ENCODE measurements around the gene LRRN1. TPM values are rescaled to one million over a fixed set of nuclear protein-coding genes. Genes with fewer than 3 reads are reported as not detected.
"Not testable (repeated sequence)": the region's sequence is repeated elsewhere in the genome, so short reads cannot be mapped to it uniquely, and the experiment has no call there.

The LRRN1 gene
- total and polyA plus RNA-seq, 5 donors, result 0.05 to 0.15 (median 0.14) TPM; not detected in 1

DNA sequence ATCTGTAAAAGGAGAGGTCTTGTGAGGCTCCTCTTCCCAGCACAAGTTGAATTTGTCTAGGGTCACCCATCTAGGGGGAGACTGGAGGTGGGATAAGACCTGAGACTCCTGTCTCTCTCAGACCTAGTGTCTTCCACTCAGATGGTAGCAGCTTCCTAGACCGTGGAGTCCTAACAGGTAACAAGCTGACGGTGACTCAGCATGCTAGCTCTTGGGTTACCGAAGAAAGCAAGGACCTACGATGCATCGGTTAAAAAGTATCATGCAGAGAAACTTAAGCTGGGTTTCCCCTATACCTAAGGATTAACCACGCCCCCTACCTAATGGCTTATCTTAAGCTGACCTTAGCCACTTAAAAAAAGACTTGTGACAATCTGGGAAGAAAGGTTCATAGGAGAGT is 7.6 kb downstream of the LRRN1 start:
- WGBS, result 91% methylated on average over 6 of the region's 6 CpGs
- Histone ChIP-seq H3K9me3 (ENCODE audit: control insufficient read depth, low read length) (no peaks in the 10 kb centered on the region), H3K27ac (ENCODE audit: low read length) (no peak overlapping the region), H3K27me3 (ENCODE audit: control insufficient read depth, insufficient read depth) (peaks cover 2% of the 10 kb centered on the region), H3K4me3 (ENCODE audit: low read length) (no peak overlapping the region), H3K4me1 (ENCODE audit: control insufficient read depth, insufficient read depth, low read length) (no peaks in the 10 kb centered on the region)
- intact Hi-C loops (cut with DNase I), result no loop called here
- DNase-seq (no peak), ATAC-seq (no peak)

GRCh38 chr3:3813013-3813412 is 13.8 kb downstream of the LRRN1 start:
- 87% methylated on average over 5 of the region's 5 CpGs for WGBS
- intact Hi-C loops (cut with DNase I), result no loop called here
- Histone ChIP-seq H3K27me3 (ENCODE audit: control insufficient read depth, insufficient read depth) (no peaks in the 10 kb centered on the region), H3K4me1 (ENCODE audit: control insufficient read depth, insufficient read depth, low read length) (no peaks in the 10 kb centered on the region), H3K27ac (ENCODE audit: low read length) (no peak overlapping the region), H3K4me3 (ENCODE audit: low read length) (no peak overlapping the region), H3K9me3 (ENCODE audit: control insufficient read depth, low read length) (no peaks in the 10 kb centered on the region)
- DNase-seq (no peak), ATAC-seq (no peak)

- no peaks in the 10 kb centered on the region for H3K9me3 ChIP-seq (ENCODE audit: control insufficient read depth, low read length)
- H3K4me1 ChIP-seq (ENCODE audit: control insufficient read depth, insufficient read depth, low read length), result no peaks in the 10 kb centered on the region
- H3K4me3 ChIP-seq (ENCODE audit: low read length), result no peak overlapping the region
- H3K27ac ChIP-seq (ENCODE audit: low read length), result no peak overlapping the region
- ATAC-seq, result no peak
- 90% methylated on average over 1 of the region's 1 CpG for WGBS
- no peaks in the 10 kb centered on the region for H3K27me3 ChIP-seq (ENCODE audit: control insufficient read depth, insufficient read depth)
- intact Hi-C loops (cut with DNase I), result no loop called here
- DNase-seq, result no peak
Observed at GRCh38 chr3:3815206-3815605, 16.0 kb downstream of the LRRN1 start.

DNA sequence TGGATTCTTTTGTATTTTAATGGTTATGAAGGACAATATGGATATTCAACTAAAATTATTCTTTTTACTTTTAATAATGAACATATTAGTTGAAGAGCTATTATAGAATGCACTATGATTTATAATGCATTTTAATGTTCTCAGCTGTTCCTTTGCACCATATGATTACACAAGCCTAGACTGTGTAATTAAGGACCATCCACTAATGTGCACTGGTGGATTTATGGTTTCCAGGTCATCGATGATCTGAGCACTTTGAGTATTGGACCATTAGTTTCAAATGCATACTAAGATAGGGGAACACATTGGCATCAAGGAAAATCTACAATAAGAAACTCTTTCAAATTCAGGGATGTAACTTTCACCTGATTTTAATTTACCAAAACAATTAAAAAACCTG is 16.8 kb downstream of the LRRN1 start:
- H3K4me1 ChIP-seq (ENCODE audit: control insufficient read depth, insufficient read depth, low read length), result no peaks in the 10 kb centered on the region
- intact Hi-C loops (cut with DNase I), result no loop called here
- H3K27ac ChIP-seq (ENCODE audit: low read length), result no peak overlapping the region
- DNase-seq (no peak), ATAC-seq (no peak)
- no peaks in the 10 kb centered on the region for H3K27me3 ChIP-seq (ENCODE audit: control insufficient read depth, insufficient read depth)
- no peak overlapping the region for H3K4me3 ChIP-seq (ENCODE audit: low read length)
- no peaks in the 10 kb centered on the region for H3K9me3 ChIP-seq (ENCODE audit: control insufficient read depth, low read length)
- 96% methylated on average over 1 of the region's 1 CpG for WGBS

DNA sequence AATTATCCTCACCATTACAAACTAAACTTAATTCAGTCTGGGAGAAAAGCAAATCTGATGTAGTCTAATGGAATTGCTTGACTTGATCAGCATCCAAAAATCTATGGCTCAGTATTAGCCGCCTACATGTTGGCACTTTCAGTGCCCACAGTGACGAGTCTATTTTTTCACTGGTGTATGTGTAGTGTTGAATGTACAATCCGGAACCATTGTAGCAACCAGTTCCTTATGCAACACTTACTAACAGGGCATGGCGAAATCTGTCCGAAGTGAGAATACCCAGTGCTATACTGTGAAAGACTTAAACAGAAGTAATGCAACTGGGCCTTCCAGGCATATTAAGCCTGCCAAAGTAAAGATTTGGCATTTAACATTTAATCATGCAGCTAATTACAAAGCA is 18.6 kb downstream of the LRRN1 start:
- 88% methylated on average over 5 of the region's 5 CpGs for WGBS
- intact Hi-C loops (cut with DNase I), result no loop called here
- ATAC-seq, result no peak

GRCh38 chr3:3821777-3822176 is 22.5 kb downstream of the LRRN1 start:
- H3K4me3 ChIP-seq (ENCODE audit: low read length), result no peak overlapping the region
- no peak for DNase-seq
- no peak for ATAC-seq
- H3K4me1 ChIP-seq (ENCODE audit: control insufficient read depth, insufficient read depth, low read length), result no peaks in the 10 kb centered on the region
- H3K9me3 ChIP-seq (ENCODE audit: control insufficient read depth, low read length), result no peaks in the 10 kb centered on the region
- H3K27ac ChIP-seq (ENCODE audit: low read length), result no peak overlapping the region
- intact Hi-C loops (cut with DNase I), result no loop called here
- 90% methylated on average over 4 of the region's 4 CpGs for WGBS
- no peaks in the 10 kb centered on the region for H3K27me3 ChIP-seq (ENCODE audit: control insufficient read depth, insufficient read depth)

More for the DNA sequence above, 18.6 kb downstream of the LRRN1 start:
- Histone ChIP-seq H3K9me3 (ENCODE audit: control insufficient read depth, low read length) (no peaks in the 10 kb centered on the region), H3K4me3 (ENCODE audit: low read length) (no peak overlapping the region), H3K27ac (ENCODE audit: low read length) (no peak overlapping the region), H3K4me1 (ENCODE audit: control insufficient read depth, insufficient read depth, low read length) (no peaks in the 10 kb centered on the region), H3K27me3 (ENCODE audit: control insufficient read depth, insufficient read depth) (no peaks in the 10 kb centered on the region)
- no peak for DNase-seq

DNA sequence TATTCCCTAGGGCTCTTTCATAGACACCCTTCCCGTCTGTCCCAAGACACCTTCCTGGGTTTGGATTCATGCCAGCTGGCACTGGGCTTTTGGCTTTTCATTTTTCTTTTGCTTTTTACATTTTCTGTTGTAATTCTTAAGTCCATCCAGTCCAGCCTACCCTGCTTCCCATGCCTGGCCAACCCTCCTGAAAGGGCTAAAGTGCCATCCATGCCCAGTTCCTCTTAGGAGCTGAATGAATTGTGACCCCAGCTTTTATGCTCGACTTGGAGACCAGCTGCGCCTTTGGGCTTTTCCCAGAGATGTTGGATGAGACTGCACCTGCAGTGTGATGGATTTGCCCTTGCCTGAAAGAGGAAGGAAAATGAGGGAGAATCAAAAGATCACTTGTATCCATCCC is 25.8 kb downstream of the LRRN1 start:
- Histone ChIP-seq H3K4me3 (ENCODE audit: low read length) (no peak overlapping the region), H3K27ac (ENCODE audit: low read length) (no peak overlapping the region), H3K27me3 (ENCODE audit: control insufficient read depth, insufficient read depth) (no peaks in the 10 kb centered on the region), H3K9me3 (ENCODE audit: control insufficient read depth, low read length) (no peaks in the 10 kb centered on the region), H3K4me1 (ENCODE audit: control insufficient read depth, insufficient read depth, low read length) (no peaks in the 10 kb centered on the region)
- ATAC-seq (no peak), DNase-seq (no peak)
- intact Hi-C loops (cut with DNase I), result no loop called here
- WGBS, result 81% methylated on average over 3 of the region's 3 CpGs

DNA sequence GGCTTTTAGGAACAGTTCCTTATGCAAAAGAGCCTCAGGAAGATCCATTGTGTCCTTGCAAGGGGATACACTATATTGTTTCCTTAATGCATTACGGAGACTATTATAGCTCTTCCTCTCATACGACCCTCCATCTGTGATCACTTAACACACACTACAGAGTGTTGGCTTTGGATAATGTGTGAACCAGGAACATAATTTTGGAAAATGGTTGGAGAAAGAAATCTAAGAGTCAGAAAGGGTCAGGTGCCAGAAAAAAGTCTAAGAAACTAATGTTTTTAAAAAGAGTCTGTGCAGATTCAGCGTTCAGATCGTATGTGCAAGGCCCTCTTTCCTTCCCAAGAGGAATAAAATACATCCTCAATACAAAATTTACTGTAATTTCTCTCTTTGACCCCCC is 27.3 kb downstream of the LRRN1 start:
- no peak overlapping the region for H3K4me3 ChIP-seq (ENCODE audit: low read length)
- H3K9me3 ChIP-seq (ENCODE audit: control insufficient read depth, low read length), result no peaks in the 10 kb centered on the region
- ATAC-seq, result no peak
- 80% methylated on average over 4 of the region's 4 CpGs for WGBS
- H3K4me1 ChIP-seq (ENCODE audit: control insufficient read depth, insufficient read depth, low read length), result no peaks in the 10 kb centered on the region
- intact Hi-C loops (cut with DNase I), result no loop called here
- H3K27me3 ChIP-seq (ENCODE audit: control insufficient read depth, insufficient read depth), result no peaks in the 10 kb centered on the region
- no peak overlapping the region for H3K27ac ChIP-seq (ENCODE audit: low read length)
- DNase-seq, result no peak

GRCh38 chr3:3827111-3827510 is 27.9 kb downstream of the LRRN1 start:
- no peaks in the 10 kb centered on the region for H3K4me1 ChIP-seq (ENCODE audit: control insufficient read depth, insufficient read depth, low read length)
- intact Hi-C loops (cut with DNase I), result no loop called here
- no peaks in the 10 kb centered on the region for H3K9me3 ChIP-seq (ENCODE audit: control insufficient read depth, low read length)
- no peak for DNase-seq
- WGBS, result 97% methylated on average over 1 of the region's 1 CpG
- H3K27me3 ChIP-seq (ENCODE audit: control insufficient read depth, insufficient read depth), result no peaks in the 10 kb centered on the region
- ATAC-seq, result no peak
- H3K4me3 ChIP-seq (ENCODE audit: low read length), result no peak overlapping the region
- no peak overlapping the region for H3K27ac ChIP-seq (ENCODE audit: low read length)

- H3K27ac ChIP-seq (ENCODE audit: low read length); H3K4me3 ChIP-seq (ENCODE audit: low read length); ATAC-seq; H3K4me1 ChIP-seq (ENCODE audit: control insufficient read depth, insufficient read depth, low read length); H3K27me3 ChIP-seq (ENCODE audit: control insufficient read depth, insufficient read depth); H3K9me3 ChIP-seq (ENCODE audit: control insufficient read depth, low read length); DNase-seq; intact Hi-C loops (cut with DNase I): not testable (repeated sequence)
- 82% methylated on average over 3 of the region's 3 CpGs for WGBS
Observed at GRCh38 chr3:3828417-3828816, 29.2 kb downstream of the LRRN1 start.

- Histone ChIP-seq H3K4me1 (ENCODE audit: control insufficient read depth, insufficient read depth, low read length) (no peaks in the 10 kb centered on the region), H3K27ac (ENCODE audit: low read length) (no peak overlapping the region), H3K9me3 (ENCODE audit: control insufficient read depth, low read length) (peaks cover 2% of the 10 kb centered on the region), H3K27me3 (ENCODE audit: control insufficient read depth, insufficient read depth) (no peaks in the 10 kb centered on the region), H3K4me3 (ENCODE audit: low read length) (no peak overlapping the region)
- no peak for ATAC-seq
- DNase-seq, result no peak
- 91% methylated on average over 3 of the region's 3 CpGs for WGBS
- intact Hi-C loops (cut with DNase I), result no loop called here
Observed at GRCh38 chr3:3836845-3837244, 37.6 kb downstream of the LRRN1 start.

GRCh38 chr3:3842356-3842755 is 43.1 kb downstream of the LRRN1 start:
- intact Hi-C loops (cut with DNase I), result no loop called here

More at GRCh38 chr3:3842356-3842755, 43.1 kb downstream of the LRRN1 start:
- Histone ChIP-seq H3K27me3 (ENCODE audit: control insufficient read depth, insufficient read depth) (no peaks in the 10 kb centered on the region), H3K9me3 (ENCODE audit: control insufficient read depth, low read length) (no peaks in the 10 kb centered on the region), H3K27ac (ENCODE audit: low read length) (no peak overlapping the region), H3K4me3 (ENCODE audit: low read length) (no peak overlapping the region), H3K4me1 (ENCODE audit: control insufficient read depth, insufficient read depth, low read length) (no peaks in the 10 kb centered on the region)
- no peak for ATAC-seq
- 86% methylated on average over 2 of the region's 2 CpGs for WGBS
- DNase-seq, result no peak

Measured in right cardiac atrium (tissue), 5 donors.